Measurements from ENCODE around the gene KLHL1.

Gene KLHL1

GRCh38 chr13:69857183-69857821, 250.9 kb downstream of the KLHL1 start:
- DNase-seq, result no peak

- no peak for DNase-seq
Measured at GRCh38 chr13:69856331-69856730, 251.9 kb downstream of the KLHL1 start.

GRCh38 chr13:69828527-69828926, 279.7 kb downstream of the KLHL1 start:
- DNase-seq, result no peak

- DNase-seq, result no peak
Measured at GRCh38 chr13:69820180-69820579, 288.1 kb downstream of the KLHL1 start.

- DNase-seq, result no peak
Measured at GRCh38 chr13:69817333-69817869, 290.9 kb downstream of the KLHL1 start.

- DNase-seq, result no peak
Measured at GRCh38 chr13:69809152-69809551, 299.1 kb downstream of the KLHL1 start.

- DNase-seq, result no peak
Measured at GRCh38 chr13:69796256-69796655, 312.0 kb downstream of the KLHL1 start.

- no peak for DNase-seq
Measured at GRCh38 chr13:69793783-69794453, 314.3 kb downstream of the KLHL1 start.

GRCh38 chr13:69776937-69777336, 331.3 kb downstream of the KLHL1 start:
- DNase-seq, result no peak

- DNase-seq, result no peak
Measured at GRCh38 chr13:69769608-69770007, 338.6 kb downstream of the KLHL1 start.

GRCh38 chr13:69761581-69761980, 346.7 kb downstream of the KLHL1 start:
- DNase-seq, result no peak

- DNase-seq, result no peak
Measured at GRCh38 chr13:69755101-69755500, 353.2 kb downstream of the KLHL1 start.

- no peak for DNase-seq
Measured at GRCh38 chr13:69751259-69751658, 357.0 kb downstream of the KLHL1 start.

- DNase-seq, result no peak
Measured at GRCh38 chr13:69737129-69737935, 370.9 kb downstream of the KLHL1 start.

- DNase-seq, result no peak
Measured at GRCh38 chr13:69721631-69722030, 386.6 kb downstream of the KLHL1 start.

GRCh38 chr13:69720278-69720983, 387.8 kb downstream of the KLHL1 start:
- DNase-seq, result no peak

- no peak for DNase-seq
Measured at GRCh38 chr13:69706807-69707206, 401.4 kb downstream of the KLHL1 start.

GRCh38 chr13:69704311-69704710, 403.9 kb downstream of the KLHL1 start:
- DNase-seq, result no peak

- DNase-seq, result no peak
Measured at GRCh38 chr13:69690999-69691398, 417.3 kb downstream of the KLHL1 start.

- DNase-seq, result no peak
Measured at GRCh38 chr13:69683921-69684686, 424.1 kb downstream of the KLHL1 start.

- DNase-seq, result no peak
Measured at GRCh38 chr13:69681722-69682121, 426.5 kb downstream of the KLHL1 start.

GRCh38 chr13:69677343-69677742, 430.9 kb downstream of the KLHL1 start:
- DNase-seq, result no peak

All from stimulated activated CD4-positive, alpha-beta T cell treated with anti-CD3 and anti-CD28 coated beads, Interleukin-4, amount 100 ng/mL, for 1 hour (primary cell).